Stomach (tissue), 9 donors: Measurements from ENCODE around the gene ACO2. TPM values are rescaled to one million over a fixed set of nuclear protein-coding genes. Genes with fewer than 3 reads are reported as not detected.
"Not testable (repeated sequence)": the region's sequence is repeated elsewhere in the genome, so short reads cannot be mapped to it uniquely, and the experiment has no call there.

Source experiments
- DNase-seq, 2 donors: peaks; one replicate each; pipeline versions ENCODE4 v3.0.0 to v3.0.0-alpha.2; 2013 to 2019
- H3K27ac ChIP-seq, 5 donors: fragments of 200-600 bp in 4 of 5; sonication (generic) in 4 of 5; one replicate each; pipeline ENCODE4 v1.5.1; 2013 to 2019; ENCODE audit warnings: mild to moderate bottlenecking in 1 of 5, moderate library complexity in 1 of 5
- H3K27me3 ChIP-seq, 3 donors: fragments of 200-600 bp; sonication (generic); one replicate each; pipeline ENCODE4 v1.5.1; 2017 to 2019; ENCODE audit warnings: mixed run types in 1 of 3
- H3K36me3 ChIP-seq, 4 donors: fragments of 200-600 bp; sonication (generic); 1 replicate in 3 of 4; 2 replicates in 1 of 4; pipeline ENCODE4 v1.5.1; 2016 to 2019
- H3K4me1 ChIP-seq, 4 donors: fragments of 200-600 bp; sonication (generic); one replicate each; pipeline ENCODE4 v1.5.1; 2016 to 2019
- H3K4me3 ChIP-seq, 4 donors: fragments of 200-600 bp; sonication (generic) in 3 of 4; one replicate each; pipeline ENCODE4 v1.5.1; 2016 to 2019; ENCODE audit warnings: mild to moderate bottlenecking in 1 of 4
- H3K9me3 ChIP-seq, 4 donors: fragments of 200-600 bp; sonication (generic); one replicate each; pipeline ENCODE4 v1.5.1; 2016 to 2019
- EP300 ChIP-seq: sonication (generic); formaldehyde crosslinking; IDR thresholded peaks from one replicate; pipeline ENCODE4 v1.6.1; 2017; ENCODE audit warnings: antibody characterized with exemption
- POLR2A ChIP-seq, 4 donors: fragments of 450-650 bp; IDR thresholded peaks; one replicate each; pipeline ENCODE4 v1.6.1; 2016; ENCODE audit warnings: antibody characterized with exemption in 4 of 4, control low read depth in 2 of 4, mild to moderate bottlenecking in 1 of 4, moderate library complexity in 1 of 4
- POLR2AphosphoS5 ChIP-seq, 3 donors: sonication (generic); formaldehyde crosslinking; IDR thresholded peaks; one replicate each; pipeline ENCODE4 v1.6.1; 2016; ENCODE audit warnings: antibody characterized with exemption in 3 of 3
- WGBS, 5 donors: extraction: QIAGEN DNeasy Blood & Tissue Kit in 3 of 5; methylation state at CpG; one replicate each; pipeline versions ENCODE4 v1.1.5 to v1.1.7; 2013 to 2018; 5-methylcytosine and 5-hydroxymethylcytosine counted together
- intact Hi-C: fragments of 100-400 bp; cut with DNase I; formaldehyde crosslinking; loops from one replicate; pipeline ENCODE4 v1.15.1; 2023; ENCODE audit warnings: low total_unique reads
- polyA plus RNA-seq, 3 donors: library from polyadenylated mRNA; stranded (reverse); fragments of 200-250 nt; gene quantifications; one replicate each; pipeline ENCODE4 v1.2.3, GENCODE V29; 2013
- total RNA-seq, 5 donors: library from RNA; depleted of rRNA; stranded (reverse); fragments of >200 nt; gene quantifications; one replicate each; pipeline versions ENCODE4 v1.1.0 to v1.2.3, GENCODE V29; 2014 to 2016
- TF ChIP-seq, protein P1 (sequence below), 7 experiments: fragments of 450-650 bp in 4 of 7; fragments of 200-600 bp in 3 of 7; sonication (generic) in 3 of 7; IDR thresholded peaks; one replicate each; pipeline ENCODE4 v1.5.1; 2016 to 2019; ENCODE audit warnings: antibody characterized with exemption in 7 of 7, control low read depth in 2 of 7, mild to moderate bottlenecking in 1 of 7
- donor health status: healthy with polysubstance abuse.
- donor health status: Bipolar disorder and iron deficiency.
- donor health status: healthy.

The ACO2 gene
- total and polyA plus RNA-seq, 8 donors: 46.6 to 238 (median 90.1) TPM

DNA sequence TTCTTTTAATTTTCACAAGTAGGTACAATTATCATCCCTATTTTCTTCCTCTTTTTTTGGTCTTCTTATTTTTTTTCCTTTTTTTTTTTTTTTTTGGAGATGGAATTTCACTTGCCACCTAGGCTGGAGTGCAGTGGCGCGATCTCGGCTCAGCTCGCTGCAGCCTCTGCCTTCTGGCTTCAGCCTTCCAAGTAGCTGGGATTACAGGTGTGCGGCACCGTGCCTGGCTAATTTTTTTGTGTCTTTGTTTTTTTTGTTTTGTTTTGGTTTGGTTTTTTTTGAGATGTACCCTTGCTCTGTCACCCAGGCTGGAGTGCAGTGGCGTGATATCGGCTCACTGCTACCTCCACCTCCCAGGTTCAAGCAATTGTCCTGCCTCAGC, 39.0 kb upstream of the ACO2 start:
- intact Hi-C loops: no loop called here
- H3K27ac ChIP-seq: no peak overlapping the region
- H3K4me1 ChIP-seq: peaks cover 3 to 30% (median 17%) of the 10 kb centered on the region in 4 donors
- TF ChIP-seq POLR2A (IDR thresholded peaks at IDR 0.05) (no peak), POLR2AphosphoS5 (IDR thresholded peaks at IDR 0.05) (no peak), EP300 (no peak)
- TF ChIP-seq, protein P1, sequence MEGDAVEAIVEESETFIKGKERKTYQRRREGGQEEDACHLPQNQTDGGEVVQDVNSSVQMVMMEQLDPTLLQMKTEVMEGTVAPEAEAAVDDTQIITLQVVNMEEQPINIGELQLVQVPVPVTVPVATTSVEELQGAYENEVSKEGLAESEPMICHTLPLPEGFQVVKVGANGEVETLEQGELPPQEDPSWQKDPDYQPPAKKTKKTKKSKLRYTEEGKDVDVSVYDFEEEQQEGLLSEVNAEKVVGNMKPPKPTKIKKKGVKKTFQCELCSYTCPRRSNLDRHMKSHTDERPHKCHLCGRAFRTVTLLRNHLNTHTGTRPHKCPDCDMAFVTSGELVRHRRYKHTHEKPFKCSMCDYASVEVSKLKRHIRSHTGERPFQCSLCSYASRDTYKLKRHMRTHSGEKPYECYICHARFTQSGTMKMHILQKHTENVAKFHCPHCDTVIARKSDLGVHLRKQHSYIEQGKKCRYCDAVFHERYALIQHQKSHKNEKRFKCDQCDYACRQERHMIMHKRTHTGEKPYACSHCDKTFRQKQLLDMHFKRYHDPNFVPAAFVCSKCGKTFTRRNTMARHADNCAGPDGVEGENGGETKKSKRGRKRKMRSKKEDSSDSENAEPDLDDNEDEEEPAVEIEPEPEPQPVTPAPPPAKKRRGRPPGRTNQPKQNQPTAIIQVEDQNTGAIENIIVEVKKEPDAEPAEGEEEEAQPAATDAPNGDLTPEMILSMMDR (IDR thresholded peaks at IDR 0.05): no peak
- no peak overlapping the region for H3K4me3 ChIP-seq
- H3K27me3 ChIP-seq: no peaks in the 10 kb centered on the region
- 95 to 100% (median 97%) methylated on average over 8 of the region's 8 CpGs for WGBS, 5 donors
- H3K36me3 ChIP-seq: peaks cover 17 to 69% (median 60%) of the 10 kb centered on the region in 4 donors
- DNase-seq: no peak
- no peaks in the 10 kb centered on the region for H3K9me3 ChIP-seq

DNA sequence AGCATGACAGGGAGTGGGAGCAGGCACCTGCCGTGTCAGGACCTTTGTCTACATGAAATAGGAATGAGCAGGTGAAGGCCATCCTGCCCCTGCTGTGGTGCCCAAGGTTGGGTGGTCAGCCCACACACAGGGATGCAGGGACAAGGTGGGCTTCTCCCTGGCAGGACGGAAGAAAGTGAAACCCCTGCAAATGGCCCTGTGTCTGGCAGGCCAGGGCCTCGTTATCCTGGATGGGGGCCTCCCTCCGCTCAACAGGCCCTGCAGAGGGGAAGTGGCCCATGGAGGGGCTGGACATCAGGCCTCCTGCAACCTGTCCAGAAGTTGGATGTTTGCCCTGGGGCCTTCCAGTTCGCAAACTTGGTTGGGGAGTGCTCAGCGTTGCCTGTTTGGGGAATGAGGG, 37.3 kb upstream of the ACO2 start:
- H3K27me3 ChIP-seq: no peaks in the 10 kb centered on the region
- H3K4me1 ChIP-seq: peaks cover 15 to 48% (median 31%) of the 10 kb centered on the region in 4 donors
- H3K36me3 ChIP-seq: peaks cover 34 to 71% (median 64%) of the 10 kb centered on the region in 4 donors
- WGBS, 5 donors: 81 to 87% (median 83%) methylated on average over 3 to 6 of the region's 6 CpGs
- H3K27ac ChIP-seq: peak overlapping the region in 1 of 5 donors; percentile 25
- DNase-seq: no peak
- no peaks in the 10 kb centered on the region for H3K9me3 ChIP-seq
- H3K4me3 ChIP-seq: no peak overlapping the region
- TF ChIP-seq, protein P1 (IDR thresholded peaks at IDR 0.05): no peak
- TF ChIP-seq EP300 (no peak), POLR2A (IDR thresholded peaks at IDR 0.05) (no peak), POLR2AphosphoS5 (IDR thresholded peaks at IDR 0.05) (no peak)
- intact Hi-C loops: no loop called here

DNA sequence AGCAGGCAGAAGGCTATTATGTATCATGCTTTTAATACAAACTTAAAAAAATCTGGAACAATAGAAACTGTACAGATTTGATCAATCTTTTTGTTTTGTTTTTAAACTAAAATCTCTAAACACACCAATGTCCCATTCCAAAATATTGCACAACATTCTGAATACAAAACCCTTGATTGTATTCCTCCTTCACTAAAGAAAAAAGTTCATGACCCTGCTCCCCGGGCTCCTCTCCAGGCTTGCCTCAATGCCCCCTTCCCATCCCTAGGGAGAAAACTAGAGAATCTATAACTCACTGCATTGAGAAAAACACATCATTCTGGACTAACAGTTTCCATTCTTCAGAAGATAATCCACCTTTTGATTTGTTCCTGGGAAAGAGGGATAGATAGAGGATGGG, 35.4 kb upstream of the ACO2 start:
- H3K4me3 ChIP-seq, DNase-seq, H3K27me3 ChIP-seq, H3K9me3 ChIP-seq, intact Hi-C loops: not testable (repeated sequence)
- peak overlapping the region in 2 of 5 donors; percentile 10 to 48 for H3K27ac ChIP-seq
- 68 to 86% (median 83%) methylated on average over 1 of the region's 1 CpG for WGBS, 5 donors
- peaks cover 40 to 75% (median 72%) of the 10 kb centered on the region in 4 donors for H3K36me3 ChIP-seq
- peaks cover 19 to 56% (median 35%) of the 10 kb centered on the region in 4 donors for H3K4me1 ChIP-seq

DNA sequence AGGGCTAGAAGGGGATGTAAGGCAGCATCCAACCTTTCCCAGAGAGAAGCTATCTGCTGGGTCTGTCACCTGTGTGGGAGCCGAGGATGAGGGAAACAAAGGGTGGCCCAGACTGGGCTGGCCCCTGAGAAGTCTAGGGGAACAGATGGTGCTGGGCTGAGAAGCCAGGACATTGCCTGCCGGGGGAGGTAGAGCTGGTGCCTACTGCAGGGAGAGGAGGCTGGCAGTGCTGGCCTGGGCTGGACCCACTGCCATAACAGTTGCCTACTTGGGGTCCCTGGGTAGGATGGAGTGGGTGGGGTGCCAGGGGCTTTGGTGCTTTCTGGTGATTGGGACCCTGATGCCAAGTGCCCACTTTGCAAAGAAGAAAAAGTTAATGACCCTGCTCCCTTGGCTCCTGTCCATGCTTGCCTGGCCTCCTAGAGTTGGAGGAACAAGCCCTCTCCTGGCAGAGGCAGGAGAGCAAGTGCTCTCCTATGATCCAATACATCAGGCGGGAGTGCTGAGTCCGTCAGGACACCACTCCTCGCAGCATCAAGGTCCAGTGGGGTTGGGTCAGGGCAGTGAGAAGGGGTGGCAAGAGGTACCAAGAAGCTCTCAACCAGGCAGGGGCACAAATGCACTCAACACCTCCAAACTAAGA, 34.4 kb upstream of the ACO2 start:
- Histone ChIP-seq H3K36me3 (peaks cover 40 to 79% (median 78%) of the 10 kb centered on the region in 4 donors), H3K27ac (peak overlapping the region in 4 of 5 donors; percentile 1 to 68 (median 19))

DNA sequence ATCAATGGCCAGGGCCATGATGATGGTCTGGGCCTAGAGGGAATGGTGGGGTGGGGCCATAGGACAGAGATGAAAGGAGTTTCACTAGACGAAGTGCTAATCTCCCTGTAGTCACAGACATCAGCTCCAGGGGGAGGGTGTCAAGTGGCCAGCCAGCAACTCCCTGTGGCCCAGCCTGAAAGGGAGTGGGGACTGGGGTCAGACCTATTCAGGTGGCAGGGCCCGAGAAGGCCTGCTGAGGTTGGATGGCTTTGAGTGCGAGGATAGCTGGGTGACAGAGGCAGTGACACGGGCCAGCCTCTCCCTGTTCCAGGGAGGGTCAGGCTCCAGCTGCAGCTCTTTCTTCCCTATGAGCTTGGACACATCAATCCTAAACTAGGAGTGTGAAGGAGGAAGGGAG, 33.4 kb upstream of the ACO2 start:
- 61 to 79% (median 73%) methylated on average over 4 of the region's 4 CpGs for WGBS, 5 donors

More for the DNA sequence above, 34.4 kb upstream of the ACO2 start:
- WGBS, 5 donors: 68 to 77% (median 76%) methylated on average over 5 of the region's 5 CpGs
- H3K27me3 ChIP-seq, H3K4me3 ChIP-seq, intact Hi-C loops, DNase-seq, H3K9me3 ChIP-seq: not testable (repeated sequence)
- peaks cover 25 to 66% (median 45%) of the 10 kb centered on the region in 4 donors for H3K4me1 ChIP-seq

More for the DNA sequence above, 33.4 kb upstream of the ACO2 start:
- Histone ChIP-seq H3K9me3 (no peaks in the 10 kb centered on the region), H3K4me1 (peaks cover 25 to 75% (median 52%) of the 10 kb centered on the region in 4 donors), H3K27ac (peak overlapping the region in 3 of 5 donors; percentile 32 to 68 (median 34)), H3K4me3 (no peak overlapping the region), H3K27me3 (no peaks in the 10 kb centered on the region), H3K36me3 (peaks cover 41 to 85% (median 84%) of the 10 kb centered on the region in 4 donors)
- intact Hi-C loops: no loop called here
- TF ChIP-seq POLR2A (IDR thresholded peaks at IDR 0.05) (no peak), POLR2AphosphoS5 (IDR thresholded peaks at IDR 0.05) (peak in 1 of 3 donors; percentile 23)
- no peak for DNase-seq
